IMR-90 (cell line): Measurements from ENCODE around the gene CHAC1. TPM values are rescaled to one million over a fixed set of nuclear protein-coding genes. Genes with fewer than 3 reads are reported as not detected.

Experiments used
- ATAC-seq: fragments of 200-7000 bp; cut with Tn5 transposase; 2 replicates; pipeline ENCODE4 v1.9.1; 2020; ENCODE audit warnings: low read depth, mild to moderate bottlenecking, moderate library complexity
- BruUV-seq: library from RNA; stranded (reverse); fragments of 400-500 nt; replicated peaks from 2 replicates; lab custom pipeline; 2021; lab: Mats Ljungman, UMichigan
- CTCF ChIA-PET: fragments of 300-600 bp; formaldehyde crosslinking; extraction: SDS; loops from one replicate; lab custom pipeline; 2021; ENCODE audit warnings: antibody characterized with exemption; lab: Yijun Ruan, JAX
- POLR2A ChIA-PET: fragments of 300-600 bp; sonication (Branson Sonifier 250); formaldehyde crosslinking; loops from one replicate; lab custom pipeline; 2022; ENCODE audit warnings: antibody characterized with exemption; ENCODE audit not compliant: unreplicated experiment; lab: Charles Lee
- DNase-seq: peaks from one replicate; pipeline ENCODE4 v3.0.0; 2013
- H2AFZ ChIP-seq: replicated peaks from 2 replicates; pipeline ENCODE3; 2013; ENCODE audit warnings: low read length, mild to moderate bottlenecking; ENCODE audit not compliant: poor library complexity
- H2AK5ac ChIP-seq: 2 replicates; pipeline ENCODE4 v1.6.1; 2013; ENCODE audit warnings: low read depth, low read length, inconsistent platforms
- H2AK9ac ChIP-seq: replicated peaks from 2 replicates; pipeline ENCODE3; 2013; ENCODE audit warnings: mild to moderate bottlenecking, low read depth, low read length, moderate library complexity; ENCODE audit not compliant: poor library complexity
- H2BK120ac ChIP-seq: 2 replicates; pipeline ENCODE4 v1.6.1; 2013; ENCODE audit warnings: low read depth, low read length, inconsistent platforms
- H2BK15ac ChIP-seq: 3 replicates; pipeline ENCODE4 v1.6.1; 2013; ENCODE audit warnings: low read depth, low read length, inconsistent platforms
- H2BK20ac ChIP-seq: 2 replicates; pipeline ENCODE4 v1.6.1; 2013; ENCODE audit warnings: low read depth, mild to moderate bottlenecking, inconsistent platforms, low read length, moderate library complexity
- H2BK5ac ChIP-seq: 2 replicates; pipeline ENCODE4 v1.6.1; 2013; ENCODE audit warnings: mild to moderate bottlenecking, low read depth, low read length, inconsistent platforms; ENCODE audit not compliant: poor library complexity, severe bottlenecking
- H3K14ac ChIP-seq: replicated peaks from 2 replicates; pipeline ENCODE4 v1.6.1; 2013; ENCODE audit warnings: low read depth, low read length, inconsistent platforms
- H3K18ac ChIP-seq: 2 replicates; pipeline ENCODE4 v1.6.1; 2013; ENCODE audit warnings: low read depth, low read length, control low read depth
- H3K23ac ChIP-seq: 2 replicates; pipeline ENCODE4 v1.6.1; 2013; ENCODE audit warnings: low read depth, low read length, inconsistent platforms
- H3K27ac ChIP-seq: 2 replicates; pipeline ENCODE4 v1.5.1; 2013; ENCODE audit warnings: mild to moderate bottlenecking, control low read depth, low read length; ENCODE audit not compliant: insufficient read depth
- H3K27me3 ChIP-seq: 2 replicates; pipeline ENCODE4 v1.6.1; 2013; ENCODE audit warnings: low read length; ENCODE audit not compliant: control insufficient read depth, insufficient read depth
- H3K36me3 ChIP-seq: 2 replicates; pipeline ENCODE4 v1.6.1; 2013; ENCODE audit warnings: low read length, mixed read lengths; ENCODE audit not compliant: control insufficient read depth, insufficient read depth
- H3K4ac ChIP-seq: 2 replicates; pipeline ENCODE4 v1.6.1; 2013; ENCODE audit warnings: low read depth, low read length, inconsistent platforms
- H3K4me1 ChIP-seq: 2 replicates; pipeline ENCODE4 v1.6.1; 2013; ENCODE audit warnings: low read length, mixed read lengths; ENCODE audit not compliant: control insufficient read depth, insufficient read depth
- H3K4me2 ChIP-seq: 2 replicates; pipeline ENCODE4 v1.6.1; 2013; ENCODE audit warnings: low read depth, mild to moderate bottlenecking, control low read depth, low read length, moderate library complexity
- H3K4me3 ChIP-seq: 2 replicates; pipeline ENCODE4 v1.5.1; 2013; ENCODE audit warnings: low read depth, mild to moderate bottlenecking, control low read depth, low read length, moderate library complexity; ENCODE audit not compliant: insufficient read depth
- H3K56ac ChIP-seq: 2 replicates; pipeline ENCODE4 v1.6.1; 2013; ENCODE audit warnings: low read length, inconsistent platforms; ENCODE audit not compliant: insufficient read depth; ENCODE audit errors: extremely low read depth
- H3K79me1 ChIP-seq, 2 experiments: 2 replicates each; pipeline ENCODE4 v1.6.1; 2013; ENCODE audit warnings: low read length in 2 of 2, inconsistent platforms in 1 of 2, low read depth in 1 of 2
- H3K9ac ChIP-seq: 2 replicates; pipeline ENCODE4 v1.6.1; 2013; ENCODE audit warnings: low read depth, low read length, control low read depth
- H3K9me1 ChIP-seq: 2 replicates; pipeline ENCODE4 v1.6.1; 2013; ENCODE audit warnings: low read length, inconsistent platforms; ENCODE audit not compliant: insufficient read depth
- H3K9me3 ChIP-seq: 2 replicates; pipeline ENCODE4 v1.6.1; 2013; ENCODE audit warnings: low read length; ENCODE audit not compliant: control insufficient read depth, insufficient read depth
- H4K20me1 ChIP-seq: 2 replicates; pipeline ENCODE4 v1.6.1; 2013; ENCODE audit warnings: low read length, inconsistent platforms; ENCODE audit not compliant: insufficient read depth
- H4K5ac ChIP-seq: 2 replicates; pipeline ENCODE4 v1.6.1; 2013; ENCODE audit warnings: mild to moderate bottlenecking, low read depth, low read length, control low read depth
- H4K8ac ChIP-seq, 2 experiments: 2 replicates each; pipeline ENCODE4 v1.6.1; 2013; ENCODE audit warnings: low read depth in 2 of 2, low read length in 2 of 2, control low read depth in 1 of 2, inconsistent platforms in 1 of 2
- H4K91ac ChIP-seq: 2 replicates; pipeline ENCODE4 v1.6.1; 2013; ENCODE audit warnings: low read depth, low read length, inconsistent platforms; ENCODE audit not compliant: insufficient read depth
- BHLHE40 ChIP-seq: fragments of 150-350 bp; IDR thresholded peaks from 2 replicates; pipeline ENCODE4 v1.6.1; 2016; ENCODE audit warnings: mild to moderate bottlenecking, low read depth, low read length
- CEBPB ChIP-seq: IDR thresholded peaks from 2 replicates; pipeline ENCODE4 v1.6.1; 2012; ENCODE audit warnings: low read depth, low read length, improper control_type of control experiment
- CHD1 ChIP-seq: IDR thresholded peaks from 2 replicates; pipeline ENCODE4 v1.6.1; 2012; ENCODE audit warnings: low read depth, low read length, improper control_type of control experiment
- ELK1 ChIP-seq: fragments of 150-350 bp; IDR thresholded peaks from 2 replicates; pipeline ENCODE4 v1.6.1; 2016; ENCODE audit warnings: low read depth, mild to moderate bottlenecking, low read length, moderate library complexity, borderline replicate concordance
- FOS ChIP-seq: fragments of 150-350 bp; IDR thresholded peaks from 2 replicates; pipeline ENCODE4 v1.6.1; 2016; ENCODE audit warnings: low read depth, low read length
- MAFK ChIP-seq: IDR thresholded peaks from 2 replicates; pipeline ENCODE4 v1.6.1; 2012; ENCODE audit warnings: low read depth, low read length, improper control_type of control experiment
- MAZ ChIP-seq: IDR thresholded peaks from 2 replicates; pipeline ENCODE4 v1.6.1; 2012; ENCODE audit warnings: low read depth, mild to moderate bottlenecking, low read length, improper control_type of control experiment, moderate library complexity, borderline replicate concordance
- MXI1 ChIP-seq: IDR thresholded peaks from 2 replicates; pipeline ENCODE4 v1.6.1; 2012; ENCODE audit warnings: low read depth, mild to moderate bottlenecking, low read length, moderate library complexity, borderline replicate concordance
- NFE2L2 ChIP-seq: fragments of 150-350 bp; IDR thresholded peaks from 2 replicates; pipeline ENCODE4 v1.6.1; 2016; ENCODE audit warnings: low read depth, mild to moderate bottlenecking, low read length
- POLR2A ChIP-seq: IDR thresholded peaks from 2 replicates; pipeline ENCODE4 v1.6.1; 2012; ENCODE audit warnings: mild to moderate bottlenecking, low read depth, low read length
- RCOR1 ChIP-seq: IDR thresholded peaks from 2 replicates; pipeline ENCODE4 v1.6.1; 2012; ENCODE audit warnings: mild to moderate bottlenecking, low read length, improper control_type of control experiment; ENCODE audit not compliant: insufficient replicate concordance
- SMC3 ChIP-seq: fragments of 150-350 bp; IDR thresholded peaks from 2 replicates; pipeline ENCODE4 v1.6.1; 2016; ENCODE audit warnings: low read depth, mild to moderate bottlenecking, antibody characterized with exemption, low read length, moderate library complexity
- USF2 ChIP-seq: fragments of 150-350 bp; IDR thresholded peaks from 2 replicates; pipeline ENCODE4 v1.6.1; 2017; ENCODE audit warnings: mild to moderate bottlenecking, antibody characterized with exemption, low read length, low read depth
- WGBS, 2 experiments: methylation state at CpG; one replicate each; pipeline versions ENCODE4 v1.1.5 to v1.1.7; 2013; ENCODE audit warnings: missing lambda C conversion rate in 2 of 2; ENCODE audit not compliant: insufficient read length in 1 of 2; ENCODE audit errors: extremely low coverage in 2 of 2; 5-methylcytosine and 5-hydroxymethylcytosine counted together
- dilution Hi-C: fragments of 300-500 bp; cut with HindIII; formaldehyde crosslinking; loops from one replicate; pipeline ENCODE4 v1.14.3; 2018; ENCODE audit warnings: low sequenced_read_pairs; ENCODE audit not compliant: unreplicated experiment
- in situ Hi-C: fragments of 300-500 bp; cut with MboI; formaldehyde crosslinking; loops from 3 replicates; pipeline ENCODE4 v1.14.3; 2019; ENCODE audit warnings: low sequenced_read_pairs, inconsistent platforms, mixed read lengths
- intact Hi-C: fragments of 100-400 bp; cut with micrococcal nuclease; formaldehyde crosslinking; loops from 2 replicates; pipeline ENCODE4 v1.10.0; 2022
- polyA plus RNA-seq, 3 experiments: library from polyadenylated mRNA; depleted of rRNA; stranded (reverse); fragments of >200 nt; gene quantifications; 2 replicates each; pipeline ENCODE4 v1.2.3, GENCODE V29; 2012; ENCODE audit warnings: low replicate concordance in 1 of 3
- total RNA-seq: library from RNA; depleted of rRNA; stranded (reverse); fragments of >200 nt; gene quantifications from 2 replicates; pipeline ENCODE4 v1.2.3, GENCODE V29; 2012
- TF ChIP-seq, protein P1 (sequence below): conservative IDR thresholded peaks from 2 replicates; pipeline ENCODE4 v1.5.1; 2012; ENCODE audit warnings: mild to moderate bottlenecking, low read depth, low read length, improper control_type of control experiment

CHAC1 gene
- total and polyA plus RNA-seq, 2 of the 4 experiments (the other 2 are of a cell fraction), result 51.3 to 77.8 TPM

DNA sequence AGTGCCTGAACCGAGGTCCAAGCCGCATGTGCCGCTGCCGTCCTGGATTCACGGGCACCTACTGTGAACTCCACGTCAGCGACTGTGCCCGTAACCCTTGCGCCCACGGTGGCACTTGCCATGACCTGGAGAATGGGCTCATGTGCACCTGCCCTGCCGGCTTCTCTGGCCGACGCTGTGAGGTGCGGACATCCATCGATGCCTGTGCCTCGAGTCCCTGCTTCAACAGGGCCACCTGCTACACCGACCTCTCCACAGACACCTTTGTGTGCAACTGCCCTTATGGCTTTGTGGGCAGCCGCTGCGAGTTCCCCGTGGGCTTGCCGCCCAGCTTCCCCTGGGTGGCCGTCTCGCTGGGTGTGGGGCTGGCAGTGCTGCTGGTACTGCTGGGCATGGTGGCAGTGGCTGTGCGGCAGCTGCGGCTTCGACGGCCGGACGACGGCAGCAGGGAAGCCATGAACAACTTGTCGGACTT is 17.0 kb upstream of the CHAC1 start:
- Histone ChIP-seq H3K36me3 (peaks cover 12% of the 10 kb centered on the region), H3K23ac (no peak overlapping the region), H3K9ac (no peak overlapping the region), H3K79me1 (peaks cover 0 to 70% of the 10 kb centered on the region in 2 experiments; a peak in 3 of 4 replicates), H4K5ac (no peak overlapping the region), H2BK20ac (no peak overlapping the region), H3K4me3 (no peak overlapping the region), H3K9me1 (peaks cover 23% of the 10 kb centered on the region), H4K20me1 (peaks cover 23% of the 10 kb centered on the region), H3K4ac (no peak overlapping the region), H2BK5ac (no peak overlapping the region), H3K4me1 (peaks cover 22% of the 10 kb centered on the region), H3K18ac (no peak overlapping the region), H3K27ac (no peak overlapping the region), H3K56ac (no peak overlapping the region), H2AFZ (peak overlapping the region; percentile 44), H4K91ac (peak overlapping the region; percentile 21; the same call in 1 of the 2 replicates), H3K4me2 (no peak overlapping the region), H2AK5ac (peak overlapping the region; percentile 3; the same call in 1 of the 2 replicates), H2AK9ac (peak overlapping the region; percentile 52), H3K9me3 (no peaks in the 10 kb centered on the region), H2BK120ac (no peak overlapping the region), H4K8ac (no peak overlapping the region), H3K14ac (no peak overlapping the region), H2BK15ac (no peak overlapping the region), H3K27me3 (no peaks in the 10 kb centered on the region)
- ChIA-PET CTCF (no interaction called here), POLR2A (interaction anchor here (0.6 kb wide), 1 partner anchor 129 kb away, joined by 3 read pairs; the partner anchor contains the start of gene ZFYVE19)
- ATAC-seq (no peak), DNase-seq (no peak)
- in situ Hi-C loops (no loop called here), intact Hi-C loops (no loop called here), dilution Hi-C loops (no loop called here)
- TF ChIP-seq, protein P1, sequence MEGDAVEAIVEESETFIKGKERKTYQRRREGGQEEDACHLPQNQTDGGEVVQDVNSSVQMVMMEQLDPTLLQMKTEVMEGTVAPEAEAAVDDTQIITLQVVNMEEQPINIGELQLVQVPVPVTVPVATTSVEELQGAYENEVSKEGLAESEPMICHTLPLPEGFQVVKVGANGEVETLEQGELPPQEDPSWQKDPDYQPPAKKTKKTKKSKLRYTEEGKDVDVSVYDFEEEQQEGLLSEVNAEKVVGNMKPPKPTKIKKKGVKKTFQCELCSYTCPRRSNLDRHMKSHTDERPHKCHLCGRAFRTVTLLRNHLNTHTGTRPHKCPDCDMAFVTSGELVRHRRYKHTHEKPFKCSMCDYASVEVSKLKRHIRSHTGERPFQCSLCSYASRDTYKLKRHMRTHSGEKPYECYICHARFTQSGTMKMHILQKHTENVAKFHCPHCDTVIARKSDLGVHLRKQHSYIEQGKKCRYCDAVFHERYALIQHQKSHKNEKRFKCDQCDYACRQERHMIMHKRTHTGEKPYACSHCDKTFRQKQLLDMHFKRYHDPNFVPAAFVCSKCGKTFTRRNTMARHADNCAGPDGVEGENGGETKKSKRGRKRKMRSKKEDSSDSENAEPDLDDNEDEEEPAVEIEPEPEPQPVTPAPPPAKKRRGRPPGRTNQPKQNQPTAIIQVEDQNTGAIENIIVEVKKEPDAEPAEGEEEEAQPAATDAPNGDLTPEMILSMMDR, result no peak
- TF ChIP-seq NFE2L2 (no peak), RCOR1 (no peak), USF2 (no peak), CHD1 (no peak), ELK1 (no peak), POLR2A (no peak), MXI1 (no peak), BHLHE40 (no peak), CEBPB (no peak), MAFK (no peak), SMC3 (no peak), MAZ (no peak), FOS (no peak)
- WGBS, 2 experiments, result 94% methylated on average over 21 of the region's 31 CpGs; no CpG with 5 or more reads in 1 of the 2 experiments
- no TSS peak for BruUV-seq
